OCI-LY1 (cell line): ENCODE results near the gene SLC40A1.

Source experiments
- H2AFZ ChIP-seq: fragments of 200-600 bp; sonication (generic), shearing (Covaris generic); 2 replicates; pipeline ENCODE4 v1.6.0; 2014; ENCODE audit warnings: antibody characterized with exemption, mild to moderate bottlenecking, low read length
- H3F3A ChIP-seq: fragments of 200-600 bp; sonication (generic), shearing (Covaris generic); 2 replicates; pipeline ENCODE4 v1.6.0; 2014; ENCODE audit warnings: mild to moderate bottlenecking, antibody characterized with exemption, low read length, moderate library complexity; ENCODE audit not compliant: insufficient read depth
- H3K27ac ChIP-seq: fragments of 200-600 bp; sonication (generic); 2 replicates; pipeline ENCODE4 v1.5.1; 2014; ENCODE audit warnings: low read length, mixed run types, mild to moderate bottlenecking, low read depth; ENCODE audit not compliant: poor library complexity, severe bottlenecking
- H3K27me3 ChIP-seq: fragments of 200-600 bp; sonication (generic); 2 replicates; pipeline ENCODE4 v1.6.0; 2014; ENCODE audit warnings: antibody characterized with exemption, mild to moderate bottlenecking, low read length, moderate library complexity; ENCODE audit not compliant: insufficient read depth
- H3K36me3 ChIP-seq: fragments of 200-600 bp; sonication (generic); 2 replicates; pipeline ENCODE4 v1.6.1; 2014; ENCODE audit warnings: mild to moderate bottlenecking, antibody characterized with exemption, low read length, moderate library complexity, mixed read lengths; ENCODE audit not compliant: insufficient read depth
- H3K4me1 ChIP-seq: fragments of 200-600 bp; sonication (generic); 2 replicates; pipeline ENCODE4 v1.5.1; 2014; ENCODE audit warnings: mild to moderate bottlenecking, low read length, moderate library complexity; ENCODE audit not compliant: insufficient read depth, severe bottlenecking
- H3K4me2 ChIP-seq: fragments of 200-600 bp; sonication (generic), shearing (Covaris generic); 2 replicates; pipeline ENCODE4 v1.6.1; 2014; ENCODE audit warnings: low read length
- H3K4me3 ChIP-seq: fragments of 200-600 bp; sonication (generic); 2 replicates; pipeline ENCODE4 v1.5.1; 2014; ENCODE audit warnings: low read length, low read depth, mild to moderate bottlenecking, mixed read lengths; ENCODE audit not compliant: poor library complexity, severe bottlenecking
- H3K79me2 ChIP-seq: fragments of 200-600 bp; shearing (Covaris generic); 2 replicates; pipeline ENCODE4 v1.6.1; 2016; ENCODE audit warnings: mixed run types, low read length, mixed read lengths; ENCODE audit not compliant: insufficient read depth
- H3K9ac ChIP-seq: fragments of 200-600 bp; sonication (generic), shearing (Covaris generic); 2 replicates; pipeline ENCODE4 v1.6.1; 2014; ENCODE audit warnings: mild to moderate bottlenecking, low read length, mixed read lengths
- H3K9me2 ChIP-seq: fragments of 200-600 bp; sonication (generic), shearing (Covaris generic); 2 replicates; pipeline ENCODE4 v1.6.1; 2014; ENCODE audit warnings: low read depth, mild to moderate bottlenecking, low read length, mixed read lengths
- H3K9me3 ChIP-seq: fragments of 200-600 bp; shearing (Covaris generic); 2 replicates; pipeline ENCODE4 v1.6.1; 2014; ENCODE audit warnings: low read length, mixed read lengths
- H4K20me1 ChIP-seq: fragments of 200-600 bp; sonication (generic), shearing (Covaris generic); 2 replicates; pipeline ENCODE4 v1.6.0; 2016; ENCODE audit warnings: mild to moderate bottlenecking, low read length; ENCODE audit not compliant: insufficient read depth
- EZH2 ChIP-seq: fragments of 200-600 bp; sonication (generic), shearing (Covaris generic); IDR thresholded peaks from 2 replicates; pipeline ENCODE4 v1.8.0; 2017; ENCODE audit warnings: borderline replicate concordance, mixed run types, mild to moderate bottlenecking, antibody characterized with exemption, low read length, moderate library complexity, mixed read lengths
- TF ChIP-seq, protein P1 (sequence below): fragments of 200-600 bp; sonication (generic), shearing (Covaris generic); IDR thresholded peaks from 2 replicates; pipeline ENCODE4 v1.5.1; 2017; ENCODE audit warnings: mild to moderate bottlenecking, antibody characterized with exemption, low read length, moderate library complexity, mixed read lengths

Gene SLC40A1

DNA sequence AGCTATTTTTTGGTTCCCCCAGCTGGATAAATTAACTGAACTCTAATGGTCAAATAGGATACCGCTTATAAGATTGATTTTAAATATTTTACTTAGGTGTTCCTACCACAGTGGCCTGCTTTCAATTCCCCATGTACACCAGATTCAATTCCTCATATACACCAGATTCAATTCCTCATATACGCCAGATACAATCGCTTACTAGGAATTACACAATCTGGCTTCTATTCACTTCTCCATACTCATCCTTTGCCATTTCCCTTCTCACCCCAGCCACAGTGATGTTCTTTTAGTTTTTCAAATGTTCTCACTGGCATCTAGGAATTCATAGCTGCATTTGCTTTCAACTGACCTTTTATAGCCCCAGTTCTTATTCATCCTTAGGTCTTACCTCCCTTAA, 66.5 kb downstream of the SLC40A1 start:
- H4K20me1 ChIP-seq = no peaks in the 10 kb centered on the region
- H3K27me3 ChIP-seq = no peaks in the 10 kb centered on the region
- no peak overlapping the region for H3K4me2 ChIP-seq
- H3K9me3 ChIP-seq = no peaks in the 10 kb centered on the region
- TF ChIP-seq EZH2 = no peak
- TF ChIP-seq, protein P1, sequence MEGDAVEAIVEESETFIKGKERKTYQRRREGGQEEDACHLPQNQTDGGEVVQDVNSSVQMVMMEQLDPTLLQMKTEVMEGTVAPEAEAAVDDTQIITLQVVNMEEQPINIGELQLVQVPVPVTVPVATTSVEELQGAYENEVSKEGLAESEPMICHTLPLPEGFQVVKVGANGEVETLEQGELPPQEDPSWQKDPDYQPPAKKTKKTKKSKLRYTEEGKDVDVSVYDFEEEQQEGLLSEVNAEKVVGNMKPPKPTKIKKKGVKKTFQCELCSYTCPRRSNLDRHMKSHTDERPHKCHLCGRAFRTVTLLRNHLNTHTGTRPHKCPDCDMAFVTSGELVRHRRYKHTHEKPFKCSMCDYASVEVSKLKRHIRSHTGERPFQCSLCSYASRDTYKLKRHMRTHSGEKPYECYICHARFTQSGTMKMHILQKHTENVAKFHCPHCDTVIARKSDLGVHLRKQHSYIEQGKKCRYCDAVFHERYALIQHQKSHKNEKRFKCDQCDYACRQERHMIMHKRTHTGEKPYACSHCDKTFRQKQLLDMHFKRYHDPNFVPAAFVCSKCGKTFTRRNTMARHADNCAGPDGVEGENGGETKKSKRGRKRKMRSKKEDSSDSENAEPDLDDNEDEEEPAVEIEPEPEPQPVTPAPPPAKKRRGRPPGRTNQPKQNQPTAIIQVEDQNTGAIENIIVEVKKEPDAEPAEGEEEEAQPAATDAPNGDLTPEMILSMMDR = no peak
- H3K9me2 ChIP-seq = no peaks in the 10 kb centered on the region
- H3K9ac ChIP-seq = no peak overlapping the region
- H2AFZ ChIP-seq = no peak overlapping the region
- H3K4me1 ChIP-seq = no peaks in the 10 kb centered on the region
- H3K36me3 ChIP-seq = no peaks in the 10 kb centered on the region
- no peak overlapping the region for H3K4me3 ChIP-seq
- no peak overlapping the region for H3K27ac ChIP-seq
- no peaks in the 10 kb centered on the region for H3F3A ChIP-seq
- H3K79me2 ChIP-seq = no peaks in the 10 kb centered on the region

DNA sequence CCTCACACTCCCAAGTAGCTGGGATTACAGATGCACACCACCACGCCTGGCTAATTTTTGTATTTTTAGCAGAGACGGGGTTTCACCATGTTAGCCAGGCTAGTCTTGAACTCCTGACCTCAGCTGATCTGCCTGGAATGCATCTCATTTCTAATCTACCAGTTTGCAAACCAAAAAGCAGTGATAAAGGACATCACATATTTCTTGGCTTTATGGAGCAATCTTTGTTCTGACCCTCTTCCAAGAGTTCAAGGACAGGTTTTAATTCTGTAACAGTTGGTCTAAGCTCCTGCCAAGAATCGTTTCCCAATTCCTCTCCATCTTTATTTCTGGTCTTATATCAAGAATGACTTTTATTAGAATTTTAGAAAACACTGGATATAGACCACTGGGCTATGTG, 67.7 kb downstream of the SLC40A1 start:
- Histone ChIP-seq H3K36me3 (no peaks in the 10 kb centered on the region), H3K9me3 (no peaks in the 10 kb centered on the region), H3K9ac (no peak overlapping the region), H4K20me1 (no peaks in the 10 kb centered on the region), H3K4me3 (no peak overlapping the region), H3F3A (no peaks in the 10 kb centered on the region), H3K27ac (no peak overlapping the region), H2AFZ (no peak overlapping the region), H3K4me2 (no peak overlapping the region), H3K79me2 (no peaks in the 10 kb centered on the region), H3K4me1 (no peaks in the 10 kb centered on the region), H3K9me2 (no peaks in the 10 kb centered on the region), H3K27me3 (no peaks in the 10 kb centered on the region)
- TF ChIP-seq, protein P1 = no peak
- no peak for TF ChIP-seq EZH2

DNA sequence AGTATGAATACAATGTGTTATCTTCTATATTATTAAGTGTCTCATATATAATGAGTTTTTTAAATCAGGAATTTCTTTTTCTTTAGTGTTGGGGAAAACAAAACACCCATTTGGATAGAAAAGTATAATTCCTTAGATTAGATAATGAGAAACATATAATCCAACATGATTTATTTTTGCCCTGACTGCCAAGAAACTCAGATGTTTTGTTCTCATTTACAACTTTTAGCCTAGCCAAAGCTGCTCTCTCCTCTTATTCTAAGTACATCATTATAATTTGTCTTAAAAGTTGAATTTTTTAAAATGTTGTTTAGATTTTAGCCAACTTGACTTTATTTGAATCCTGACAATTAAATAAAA, 68.6 kb downstream of the SLC40A1 start:
- TF ChIP-seq, protein P1 = no peak
- no peak for TF ChIP-seq EZH2
- no peak overlapping the region for H2AFZ ChIP-seq
- no peak overlapping the region for H3K9ac ChIP-seq

More for the DNA sequence above, 68.6 kb downstream of the SLC40A1 start:
- no peak overlapping the region for H3K27ac ChIP-seq
- H3K27me3 ChIP-seq = no peaks in the 10 kb centered on the region
- H3F3A ChIP-seq = no peaks in the 10 kb centered on the region
- H3K4me1 ChIP-seq = no peaks in the 10 kb centered on the region
- H3K4me3 ChIP-seq = no peak overlapping the region
- H3K4me2 ChIP-seq = no peak overlapping the region
- no peaks in the 10 kb centered on the region for H3K79me2 ChIP-seq
- no peaks in the 10 kb centered on the region for H3K36me3 ChIP-seq
- no peaks in the 10 kb centered on the region for H4K20me1 ChIP-seq
- H3K9me3 ChIP-seq = no peaks in the 10 kb centered on the region
- no peaks in the 10 kb centered on the region for H3K9me2 ChIP-seq
